Keratinocyte (primary cell): Measurements from ENCODE around the gene ARHGAP24.

Experiments used
- CTCF ChIP-seq, 3 experiments: IDR thresholded peaks in 1 of 3; conservative IDR thresholded peaks in 1 of 3; optimal IDR thresholded peaks in 1 of 3; 2 replicates in 2 of 3; 3 replicates in 1 of 3; pipeline versions ENCODE3 to v1.5.1; 2011; ENCODE audit warnings: low read length in 3 of 3, mild to moderate bottlenecking in 3 of 3, moderate library complexity in 2 of 3, control low read depth in 1 of 3, inconsistent platforms in 1 of 3; ENCODE audit not compliant: insufficient read depth in 2 of 3; ENCODE audit errors: extremely low read depth in 1 of 3
- EZH2 ChIP-seq: IDR thresholded peaks from one replicate; pipeline ENCODE4 v1.6.1; 2012; ENCODE audit warnings: inconsistent platforms, mild to moderate bottlenecking, low read length, moderate library complexity

DNA sequence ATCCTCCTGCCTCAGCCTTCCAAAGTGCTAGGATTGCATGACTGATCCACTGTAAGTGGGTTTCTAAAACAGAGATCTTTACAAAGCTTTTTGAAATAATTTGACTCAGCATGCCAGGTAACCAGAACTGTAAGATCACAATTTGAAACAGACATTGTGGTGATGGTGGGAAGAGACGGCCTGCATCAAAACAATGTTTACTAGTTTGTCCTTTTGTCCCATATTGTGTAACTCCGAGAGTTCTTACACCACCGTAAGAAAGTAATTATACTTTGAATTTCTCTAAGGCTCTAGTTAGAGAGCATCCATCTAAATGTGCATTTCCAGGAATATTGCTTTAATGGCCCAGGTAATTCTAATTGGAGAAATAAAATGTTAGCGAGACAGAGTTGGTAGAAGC, 594 bp upstream of the ARHGAP24 start:
- TF ChIP-seq CTCF (optimal IDR thresholded peaks at IDR 0.05 in 1 of 3, IDR thresholded peaks at IDR 0.05 in 1 of 3, conservative IDR thresholded peaks at IDR 0.05 in 1 of 3; ENCODE audit: extremely low read depth in 1 of 3, insufficient read depth in 2 of 3, low read length in 3 of 3): no peak
- no peak for TF ChIP-seq EZH2
